ENCODE measurements around the gene MUCL3.
A peak's percentile ranks its signal among the peaks of the same experiment; 100 is the strongest.
"Not testable (repeated sequence)": the region's sequence is repeated elsewhere in the genome, so short reads cannot be mapped to it uniquely, and the experiment has no call there.

The MUCL3 gene

GRCh38 chr6:30912746-30913520 is 27.8 kb upstream of the MUCL3 start:
- no peak for DNase-seq

GRCh38 chr6:30913721-30914075 is 27.1 kb upstream of the MUCL3 start:
- DNase-seq, result no peak

GRCh38 chr6:30914076-30914853 is 26.5 kb upstream of the MUCL3 start, which contains the start of gene VARS2:
VARS2 (plus strand) TSS chr6:30914238; CDS start chr6:30914837, 599 bp downstream.
- peak; percentile 92 for DNase-seq

GRCh38 chr6:30914854-30915590 is 25.8 kb upstream of the MUCL3 start:
- no peak for DNase-seq

GRCh38 chr6:30915591-30915946 is 25.2 kb upstream of the MUCL3 start:
- peak; percentile 21 for DNase-seq

- DNase-seq, result no peak
These were observed 23.7 kb upstream of the MUCL3 start for GRCh38 chr6:30917041-30917440.

GRCh38 chr6:30917487-30917886 is 23.3 kb upstream of the MUCL3 start:
- no peak for DNase-seq

GRCh38 chr6:30918670-30919069 is 22.1 kb upstream of the MUCL3 start:
- DNase-seq, result no peak

GRCh38 chr6:30922447-30922852 is 18.3 kb upstream of the MUCL3 start:
- DNase-seq, result no peak

GRCh38 chr6:30924040-30924627 is 16.6 kb upstream of the MUCL3 start:
- not testable (repeated sequence) for DNase-seq

GRCh38 chr6:30926644-30927043 is 14.1 kb upstream of the MUCL3 start:
- DNase-seq, result no peak

GRCh38 chr6:30927080-30927479 is 13.7 kb upstream of the MUCL3 start:
- DNase-seq, result not testable (repeated sequence)

- no peak for DNase-seq
These were observed 12.1 kb upstream of the MUCL3 start for GRCh38 chr6:30928677-30929076.

GRCh38 chr6:30930506-30930905 is 10.3 kb upstream of the MUCL3 start:
- no peak for DNase-seq

GRCh38 chr6:30931272-30931671 is 9.5 kb upstream of the MUCL3 start:
- DNase-seq, result no peak

GRCh38 chr6:30931969-30932645 is 8.7 kb upstream of the MUCL3 start, which contains the start of gene SFTA2:
SFTA2 (minus strand) TSS chr6:30932170; CDS start chr6:30932096, 74 bp downstream.
- DNase-seq, result no peak

- no peak for DNase-seq
These were observed 8.0 kb upstream of the MUCL3 start for GRCh38 chr6:30932665-30933365.

GRCh38 chr6:30935018-30935417 is 5.8 kb upstream of the MUCL3 start:
- DNase-seq, result no peak

- no peak for DNase-seq
These were observed 3.5 kb upstream of the MUCL3 start for GRCh38 chr6:30937265-30937664.

GRCh38 chr6:30938730-30939129 is 2.0 kb upstream of the MUCL3 start:
- no peak for DNase-seq

- DNase-seq, result no peak
These were observed 1.3 kb upstream of the MUCL3 start for GRCh38 chr6:30939473-30939872.
